SKM-1 treated with dmso at 0.1 percent for 144 hours (cell line): ENCODE results near the gene POU6F1.
"Not testable (repeated sequence)": the region's sequence is repeated elsewhere in the genome, so short reads cannot be mapped to it uniquely, and the experiment has no call there.

Experiments
- DNase-seq: peaks from one replicate; lab custom pipeline; 2025; ENCODE audit not compliant: unreplicated experiment; lab: John Stamatoyannopoulos, UW

Gene POU6F1

GRCh38 chr12:51217968-51218606, at the start of gene POU6F1:
Gene POU6F1, minus strand, starts transcription at chr12:51218062. Its CDS starts 11,226 bp downstream, at chr12:51206836.
- peak; percentile 26 for DNase-seq

- DNase-seq, result no peak
These were observed 47.2 kb upstream of the POU6F1 start for GRCh38 chr12:51265024-51265423.

- DNase-seq, result no peak
These were observed 46.4 kb upstream of the POU6F1 start for GRCh38 chr12:51264297-51264696.

DNA sequence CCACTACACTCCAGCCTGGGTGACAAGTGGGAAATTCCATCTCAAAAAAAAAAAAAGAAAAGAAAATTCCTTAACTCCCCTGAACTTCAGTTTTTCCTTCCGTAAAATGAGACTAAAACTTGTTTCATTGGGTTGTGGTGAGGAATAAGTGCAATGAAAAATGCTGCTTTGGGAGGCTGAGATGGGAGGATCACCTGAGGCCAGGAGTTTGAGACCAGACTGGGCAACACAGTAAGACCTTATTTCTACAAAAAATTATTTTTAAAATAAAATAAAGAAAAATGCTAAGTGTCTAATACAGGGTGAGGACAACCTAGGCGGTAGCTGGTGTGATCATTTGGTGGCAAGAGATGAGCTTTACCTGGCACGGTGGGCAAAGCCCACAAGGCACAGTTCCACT, 45.5 kb upstream of the POU6F1 start:
- no peak for DNase-seq

- DNase-seq, result peak; percentile 16
These were observed 44.9 kb upstream of the POU6F1 start for GRCh38 chr12:51262758-51263177.

DNA sequence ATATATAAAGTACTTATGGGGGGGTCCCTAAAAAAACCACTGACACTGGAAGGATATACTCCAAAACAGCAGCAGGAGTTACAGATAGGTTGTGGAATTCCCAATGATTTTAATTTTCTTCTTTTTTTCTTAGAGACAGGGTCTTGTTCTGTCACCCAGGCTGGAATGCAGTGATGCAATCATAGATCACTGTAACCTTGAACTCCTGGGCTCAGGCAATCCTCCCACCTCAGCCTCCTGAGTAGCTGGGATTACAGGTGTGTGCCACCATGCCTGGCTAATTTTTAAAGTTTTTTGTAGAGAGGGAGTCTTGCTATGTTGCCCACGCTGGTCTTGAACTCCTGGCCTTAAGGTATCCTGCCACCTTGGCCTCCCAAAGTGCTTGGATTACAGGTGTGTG, 41.7 kb upstream of the POU6F1 start:
- DNase-seq, result not testable (repeated sequence)

DNA sequence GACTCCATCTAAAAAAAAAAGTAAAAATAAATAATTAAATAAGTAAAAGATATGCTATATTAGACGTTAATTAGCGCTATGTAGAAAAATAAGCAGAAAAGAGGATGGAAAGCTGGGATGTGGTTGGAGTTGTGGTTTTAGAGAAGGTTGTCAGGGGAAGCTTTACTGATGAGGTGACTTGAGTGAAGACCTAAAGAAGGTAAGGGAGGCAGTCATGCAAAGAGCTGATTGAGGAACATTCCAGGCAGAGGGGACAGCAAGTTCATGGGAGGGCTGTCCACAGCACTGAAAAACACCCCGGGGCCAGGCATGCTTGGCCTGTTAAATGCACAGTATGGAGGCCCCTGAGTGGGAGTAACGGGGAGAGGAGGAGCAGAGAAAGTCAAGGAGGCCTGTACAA, 36.7 kb upstream of the POU6F1 start:
- DNase-seq, result no peak

GRCh38 chr12:51253276-51253675, 35.4 kb upstream of the POU6F1 start:
- no peak for DNase-seq

- no peak for DNase-seq
These were observed 29.8 kb upstream of the POU6F1 start for GRCh38 chr12:51247523-51248206.

- peak; percentile 67 for DNase-seq
These were observed 28.5 kb upstream of the POU6F1 start for GRCh38 chr12:51246254-51246853.

DNA sequence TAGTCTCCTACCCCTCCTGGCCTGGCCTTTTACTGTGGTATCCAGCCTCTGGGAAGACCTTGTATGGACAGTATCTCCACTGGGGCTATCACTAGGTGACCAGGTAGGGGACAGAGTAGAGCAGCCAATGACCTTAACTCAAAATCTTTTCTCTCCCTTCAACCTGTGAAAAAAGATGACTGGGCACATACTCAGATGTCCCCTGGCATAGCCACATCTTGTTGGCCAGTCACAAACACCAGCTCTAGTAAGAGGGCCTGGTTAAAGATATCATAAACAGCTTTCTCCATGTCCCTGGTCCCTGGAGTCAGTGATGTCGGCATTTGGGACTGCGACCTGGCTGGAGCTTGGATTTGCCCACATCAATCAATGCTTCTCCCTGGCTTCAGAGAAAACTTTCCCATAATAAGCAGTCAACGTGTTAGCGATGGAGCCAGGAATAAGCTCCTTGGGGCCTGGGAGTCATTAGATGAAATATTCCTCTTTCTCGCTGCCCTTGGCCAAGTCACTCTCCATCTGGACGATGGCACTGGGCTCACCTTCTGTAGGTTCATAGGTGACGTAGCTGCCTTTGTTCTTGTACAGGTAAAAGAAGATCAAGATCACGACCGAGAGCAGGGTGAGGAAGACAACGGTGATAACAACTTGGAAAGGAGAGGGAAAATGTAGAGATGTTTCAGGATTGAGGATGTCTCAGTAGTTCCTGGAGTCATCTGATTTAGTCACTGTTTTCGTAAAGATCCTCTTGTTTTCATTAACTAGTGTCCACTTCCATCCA, 27.8 kb upstream of the POU6F1 start:
- DNase-seq, result no peak

DNA sequence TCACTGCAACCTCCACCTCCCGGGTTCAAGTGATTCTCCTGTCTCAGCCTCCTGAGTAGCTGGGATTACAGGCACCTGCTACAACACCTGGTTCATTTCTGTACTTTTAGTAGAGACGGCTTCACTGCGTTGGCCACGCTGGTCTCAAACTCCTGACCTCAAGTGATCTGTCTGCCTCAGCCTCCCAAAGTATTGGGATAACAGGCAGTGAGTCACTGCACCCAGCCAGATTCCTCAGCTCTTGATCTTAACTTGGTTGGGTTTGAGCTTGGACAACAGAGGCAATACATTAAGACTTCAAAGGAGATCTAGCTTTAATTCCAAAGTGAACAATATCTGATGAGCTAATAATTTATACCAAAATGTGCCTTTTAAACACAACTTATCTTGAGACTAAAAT, 26.4 kb upstream of the POU6F1 start:
- no peak for DNase-seq

DNA sequence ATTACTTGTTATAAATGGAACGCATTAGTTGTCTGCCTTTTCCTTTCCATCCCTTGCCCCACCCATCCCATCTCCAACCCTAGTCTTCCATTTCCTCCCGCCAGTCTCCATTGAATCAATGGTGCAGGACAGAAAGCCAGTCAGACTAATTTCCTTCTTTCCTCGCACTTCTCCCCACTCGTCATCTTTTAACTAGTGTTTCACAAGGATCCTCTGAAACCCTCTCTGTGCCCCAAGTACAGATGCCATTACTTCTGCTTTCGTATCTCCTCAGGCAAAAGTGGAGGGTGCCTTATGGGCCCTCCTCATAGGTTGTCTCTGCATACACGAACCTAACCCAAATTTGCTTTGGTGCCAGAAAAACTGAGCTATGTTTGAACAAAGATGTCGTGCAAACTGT, 25.0 kb upstream of the POU6F1 start:
- DNase-seq, result peak; percentile 15

GRCh38 chr12:51242120-51242519, 24.3 kb upstream of the POU6F1 start:
- peak; percentile 11 for DNase-seq

- DNase-seq, result no peak
These were observed 23.1 kb upstream of the POU6F1 start for GRCh38 chr12:51240971-51241370.

- peak; percentile 68 for DNase-seq
These were observed 20.9 kb upstream of the POU6F1 start, which contains the start of gene DAZAP2 for GRCh38 chr12:51238510-51239334. Gene DAZAP2, plus strand, starts transcription at chr12:51238826. Its CDS starts 82 bp downstream, at chr12:51238908.

GRCh38 chr12:51238037-51238509, 20.2 kb upstream of the POU6F1 start:
- no peak for DNase-seq

GRCh38 chr12:51234530-51234929, 16.7 kb upstream of the POU6F1 start:
- DNase-seq, result no peak

- DNase-seq, result no peak
These were observed 14.8 kb upstream of the POU6F1 start for GRCh38 chr12:51232642-51233041.

- no peak for DNase-seq
These were observed 11.4 kb upstream of the POU6F1 start for GRCh38 chr12:51229116-51229809.
